Upper lobe of right lung (tissue), 1 donor: Measurements from ENCODE around the gene PRKCA. TPM values are rescaled to one million over a fixed set of nuclear protein-coding genes. Genes with fewer than 3 reads are reported as not detected.

Experiments
- ATAC-seq: fragments of 200-7000 bp; cut with Tn5 transposase; one replicate; pipeline ENCODE4 v1.9.1; 2020; ENCODE audit warnings: mild to moderate bottlenecking, moderate library complexity
- DNase-seq: peaks from one replicate; pipeline ENCODE4 v3.0.0-alpha.2; 2020
- H3K27ac ChIP-seq: fragments of 200-600 bp; one replicate; pipeline ENCODE4 v1.8.0; 2022
- H3K27me3 ChIP-seq: fragments of 200-600 bp; one replicate; pipeline ENCODE4 v1.8.0; 2022; ENCODE audit warnings: mild to moderate bottlenecking
- H3K36me3 ChIP-seq: fragments of 200-600 bp; one replicate; pipeline ENCODE4 v1.8.0; 2022
- H3K4me1 ChIP-seq: fragments of 200-600 bp; one replicate; pipeline ENCODE4 v1.8.0; 2022
- H3K4me3 ChIP-seq: fragments of 200-600 bp; one replicate; pipeline ENCODE4 v1.8.0; 2022; ENCODE audit warnings: mild to moderate bottlenecking
- H3K9me3 ChIP-seq: fragments of 200-600 bp; one replicate; pipeline ENCODE4 v1.8.0; 2022
- CTCF ChIP-seq: fragments of 200-600 bp; IDR thresholded peaks from one replicate; pipeline ENCODE4 v1.8.0; 2022; ENCODE audit warnings: antibody characterized with exemption
- intact Hi-C: fragments of 100-400 bp; cut with DNase I; formaldehyde crosslinking; loops from one replicate; pipeline ENCODE4 v1.11.0; 2022
- total RNA-seq: library from RNA; stranded (reverse); fragmentation: NEBNext Ultra II Directional; extraction: Animal tissue kit (Norgen Biotek cat#: 25700); gene quantifications from one replicate; pipeline ENCODE4 v1.2.1, GENCODE V29; 2021
- donor health status: DM: no; HTN: yes; CAD: no; lungs with severe emphysema.

PRKCA gene
- total RNA-seq, 1 donor from 2014 or later, result 43.4 TPM

DNA sequence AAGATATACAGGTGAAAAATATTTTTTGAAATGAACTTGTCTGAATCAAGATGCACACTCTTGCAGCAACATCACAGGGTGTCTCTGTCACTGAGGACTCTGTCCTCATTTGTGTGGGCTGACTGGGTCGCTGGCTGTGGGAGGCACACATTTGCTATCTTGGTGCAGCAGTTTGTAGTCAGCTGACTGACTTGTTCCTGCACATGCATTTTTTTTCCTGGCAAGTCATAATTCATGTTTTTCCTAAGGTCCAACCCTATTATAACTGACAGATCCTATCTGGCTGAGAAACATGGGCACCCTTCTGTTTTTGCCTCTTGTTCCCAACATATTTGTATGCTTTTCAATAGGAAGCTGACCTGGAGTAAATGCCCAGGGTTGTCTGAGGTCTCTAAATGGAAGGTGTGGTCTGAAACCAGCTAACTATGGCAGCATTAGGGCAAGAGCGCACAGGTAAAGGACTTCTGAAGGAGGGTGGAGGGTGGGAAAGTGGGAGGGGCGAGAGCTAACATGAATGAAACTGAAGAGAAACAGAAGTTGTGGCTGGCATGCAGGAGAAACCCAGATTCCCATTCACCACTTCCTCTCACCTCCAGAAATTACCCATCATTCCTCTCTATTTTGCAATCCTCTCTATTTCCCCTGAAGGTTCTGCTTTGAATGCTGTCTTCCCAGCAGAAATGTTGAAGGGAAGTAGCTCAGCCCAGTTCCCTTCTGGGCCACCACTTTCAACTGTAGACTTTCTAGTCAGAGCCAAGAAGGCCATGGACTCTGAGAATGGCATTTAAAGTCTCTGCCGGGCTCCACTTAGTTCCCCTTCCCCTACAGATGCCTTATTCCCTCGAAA is 166.1 kb downstream of the PRKCA start:
- H3K27ac ChIP-seq, result peak overlapping the region; percentile 38
- no peak for DNase-seq
- ATAC-seq, result peak; percentile 87
- H3K9me3 ChIP-seq, result no peaks in the 10 kb centered on the region
- no peak for TF ChIP-seq CTCF
- peaks cover 45% of the 10 kb centered on the region for H3K4me1 ChIP-seq
- intact Hi-C loops, result no loop called here
- H3K36me3 ChIP-seq, result no peaks in the 10 kb centered on the region
- no peak overlapping the region for H3K4me3 ChIP-seq
- H3K27me3 ChIP-seq, result no peaks in the 10 kb centered on the region

GRCh38 chr17:66469088-66469442 is 166.7 kb downstream of the PRKCA start:
- no peak overlapping the region for H3K4me3 ChIP-seq
- no peak for TF ChIP-seq CTCF
- no peak for ATAC-seq
- peaks cover 45% of the 10 kb centered on the region for H3K4me1 ChIP-seq
- no peaks in the 10 kb centered on the region for H3K9me3 ChIP-seq
- intact Hi-C loops, result no loop called here
- no peaks in the 10 kb centered on the region for H3K27me3 ChIP-seq
- no peak for DNase-seq
- peak overlapping the region; percentile 38 for H3K27ac ChIP-seq
- no peaks in the 10 kb centered on the region for H3K36me3 ChIP-seq

- ATAC-seq, result no peak
- H3K4me1 ChIP-seq, result peaks cover 45% of the 10 kb centered on the region
- DNase-seq, result no peak
- intact Hi-C loops, result no loop called here
- H3K36me3 ChIP-seq, result no peaks in the 10 kb centered on the region
- peak overlapping the region; percentile 38 for H3K27ac ChIP-seq
- TF ChIP-seq CTCF, result no peak
- H3K27me3 ChIP-seq, result no peaks in the 10 kb centered on the region
- H3K4me3 ChIP-seq, result no peak overlapping the region
- H3K9me3 ChIP-seq, result no peaks in the 10 kb centered on the region
Observed at GRCh38 chr17:66469461-66469860, 167.0 kb downstream of the PRKCA start.

DNA sequence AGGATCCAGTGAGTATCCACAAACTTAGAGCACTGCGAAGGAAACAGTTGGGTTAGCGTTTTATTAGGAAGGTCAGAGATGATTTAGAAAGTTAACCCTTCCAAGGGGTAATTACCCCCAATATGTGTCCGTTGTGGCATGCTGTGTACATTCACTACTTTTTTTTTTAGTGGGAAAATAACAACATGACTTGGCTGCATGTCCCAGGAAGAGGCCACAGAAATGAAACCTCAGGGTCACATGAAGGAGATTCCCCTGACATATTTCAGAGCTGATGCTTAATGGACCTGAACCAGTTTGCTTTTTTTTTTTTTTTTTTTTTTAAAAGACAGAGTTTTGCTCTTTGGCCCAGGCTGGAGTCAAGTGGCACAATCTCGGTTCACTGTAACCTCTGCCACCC is 167.5 kb downstream of the PRKCA start:
- intact Hi-C loops, result no loop called here
- TF ChIP-seq CTCF, result no peak
- no peaks in the 10 kb centered on the region for H3K36me3 ChIP-seq
- DNase-seq (no peak), ATAC-seq (no peak)
- no peaks in the 10 kb centered on the region for H3K27me3 ChIP-seq
- H3K4me3 ChIP-seq, result no peak overlapping the region
- H3K4me1 ChIP-seq, result peaks cover 45% of the 10 kb centered on the region
- no peak overlapping the region for H3K27ac ChIP-seq
- H3K9me3 ChIP-seq, result no peaks in the 10 kb centered on the region

DNA sequence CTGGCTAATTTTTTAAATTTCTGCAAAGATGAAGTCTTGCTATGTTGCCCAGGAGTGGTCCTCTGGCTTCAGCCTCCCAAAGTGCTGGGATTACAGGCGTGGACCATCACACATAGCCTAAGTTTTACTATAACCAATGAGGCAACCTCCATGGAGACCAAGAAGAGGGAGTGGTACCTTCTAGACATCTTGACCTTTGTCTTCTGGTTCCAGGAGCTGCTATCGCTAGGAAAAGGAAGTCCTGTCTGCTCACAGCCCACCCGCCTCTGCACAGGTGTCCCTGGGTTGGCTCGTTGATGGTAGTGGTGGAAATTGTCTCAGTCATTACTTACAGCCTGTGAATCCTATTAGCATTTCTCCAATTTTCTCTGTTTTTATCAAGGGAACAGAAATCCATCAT is 169.7 kb downstream of the PRKCA start:
- no peak overlapping the region for H3K4me3 ChIP-seq
- ATAC-seq, result no peak
- no peak for TF ChIP-seq CTCF
- H3K27me3 ChIP-seq, result no peaks in the 10 kb centered on the region
- H3K27ac ChIP-seq, result no peak overlapping the region
- intact Hi-C loops, result no loop called here
- H3K9me3 ChIP-seq, result no peaks in the 10 kb centered on the region
- H3K4me1 ChIP-seq, result peaks cover 33% of the 10 kb centered on the region
- no peaks in the 10 kb centered on the region for H3K36me3 ChIP-seq
- no peak for DNase-seq
